ENCODE data around the gene LRCH3.

LRCH3 gene

GRCh38 chr3:197830308-197830966 lies 39.4 kb downstream of the LRCH3 start:
- Histone ChIP-seq H3K27ac (ENCODE audit: low read length) (no peak overlapping the region), H3F3A (ENCODE audit: insufficient read depth, low read length) (no peaks in the 10 kb centered on the region), H3K4me2 (ENCODE audit: low read depth, low read length) (no peak overlapping the region), H3K9me3 (replicated peaks; ENCODE audit: insufficient read depth, low read length) (no peaks in the 10 kb centered on the region), H3K9ac (ENCODE audit: low read length) (no peak overlapping the region), H3K4me3 (ENCODE audit: low read length) (no peak overlapping the region), H3K79me2 (ENCODE audit: low read length) (no peaks in the 10 kb centered on the region), H2AFZ (ENCODE audit: low read length) (no peak overlapping the region), H3K27me3 (replicated peaks; ENCODE audit: insufficient read depth, low read length) (no peaks in the 10 kb centered on the region), H3K9me2 (replicated peaks; ENCODE audit: insufficient read depth, low read length) (no peaks in the 10 kb centered on the region), H3K36me3 (replicated peaks; ENCODE audit: insufficient read depth, low read length) (no peaks in the 10 kb centered on the region; the same call in 1 of the 2 replicates), H4K20me1 (ENCODE audit: insufficient read depth, low read length) (no peaks in the 10 kb centered on the region), H3K4me1 (ENCODE audit: low read length) (no peaks in the 10 kb centered on the region)
- TF ChIP-seq CTCF (IDR thresholded peaks at IDR 0.05; ENCODE audit: low read length), result no peak
- no peak for TF ChIP-seq EZH2phosphoT487 (IDR thresholded peaks at IDR 0.05; ENCODE audit: low read length)
- no peak for TF ChIP-seq EZH2 (optimal IDR thresholded peaks at IDR 0.05; ENCODE audit: low read depth, low read length)
- DNase-seq, result no peak

GRCh38 chr3:197830967-197831313 lies 39.9 kb downstream of the LRCH3 start:
- TF ChIP-seq EZH2phosphoT487 (IDR thresholded peaks at IDR 0.05; ENCODE audit: low read length) (no peak), CTCF (IDR thresholded peaks at IDR 0.05; ENCODE audit: low read length) (no peak), EZH2 (optimal IDR thresholded peaks at IDR 0.05; ENCODE audit: low read depth, low read length) (no peak)
- Histone ChIP-seq H2AFZ (ENCODE audit: low read length) (no peak overlapping the region), H3K4me2 (ENCODE audit: low read depth, low read length) (no peak overlapping the region), H3K9me3 (replicated peaks; ENCODE audit: insufficient read depth, low read length) (no peaks in the 10 kb centered on the region), H3F3A (ENCODE audit: insufficient read depth, low read length) (no peaks in the 10 kb centered on the region), H3K9ac (ENCODE audit: low read length) (no peak overlapping the region), H3K79me2 (ENCODE audit: low read length) (no peaks in the 10 kb centered on the region), H3K27me3 (replicated peaks; ENCODE audit: insufficient read depth, low read length) (no peaks in the 10 kb centered on the region), H3K36me3 (replicated peaks; ENCODE audit: insufficient read depth, low read length) (no peaks in the 10 kb centered on the region; the same call in 1 of the 2 replicates), H4K20me1 (ENCODE audit: insufficient read depth, low read length) (no peaks in the 10 kb centered on the region), H3K4me1 (ENCODE audit: low read length) (no peaks in the 10 kb centered on the region), H3K27ac (ENCODE audit: low read length) (no peak overlapping the region), H3K9me2 (replicated peaks; ENCODE audit: insufficient read depth, low read length) (no peaks in the 10 kb centered on the region), H3K4me3 (ENCODE audit: low read length) (no peak overlapping the region)
- DNase-seq, result no peak

GRCh38 chr3:197833930-197834715 lies 43.1 kb downstream of the LRCH3 start:
- no peak for TF ChIP-seq CTCF (IDR thresholded peaks at IDR 0.05; ENCODE audit: low read length)
- TF ChIP-seq EZH2 (optimal IDR thresholded peaks at IDR 0.05; ENCODE audit: low read depth, low read length), result no peak
- no peak for TF ChIP-seq EZH2phosphoT487 (IDR thresholded peaks at IDR 0.05; ENCODE audit: low read length)
- no peak for DNase-seq
- no peak overlapping the region for H3K4me2 ChIP-seq (ENCODE audit: low read depth, low read length)
- no peak overlapping the region for H3K4me3 ChIP-seq (ENCODE audit: low read length)
- no peaks in the 10 kb centered on the region for H3K4me1 ChIP-seq (ENCODE audit: low read length)
- H3K79me2 ChIP-seq (ENCODE audit: low read length), result no peaks in the 10 kb centered on the region
- no peaks in the 10 kb centered on the region for H3K9me2 ChIP-seq (replicated peaks; ENCODE audit: insufficient read depth, low read length)
- no peaks in the 10 kb centered on the region for H3K27me3 ChIP-seq (replicated peaks; ENCODE audit: insufficient read depth, low read length)
- H2AFZ ChIP-seq (ENCODE audit: low read length), result no peak overlapping the region
- no peaks in the 10 kb centered on the region; the same call in 1 of the 2 replicates for H3K36me3 ChIP-seq (replicated peaks; ENCODE audit: insufficient read depth, low read length)
- H4K20me1 ChIP-seq (ENCODE audit: insufficient read depth, low read length), result no peaks in the 10 kb centered on the region
- H3F3A ChIP-seq (ENCODE audit: insufficient read depth, low read length), result no peaks in the 10 kb centered on the region
- no peak overlapping the region for H3K9ac ChIP-seq (ENCODE audit: low read length)
- no peak overlapping the region for H3K27ac ChIP-seq (ENCODE audit: low read length)
- no peaks in the 10 kb centered on the region for H3K9me3 ChIP-seq (replicated peaks; ENCODE audit: insufficient read depth, low read length)
